NCI-H1417 (cell line): ENCODE data around the gene SLC9B2.
A peak's percentile ranks its signal among the peaks of the same experiment; 100 is the strongest.
"Not testable (repeated sequence)": the region's sequence is repeated elsewhere in the genome, so short reads cannot be mapped to it uniquely, and the experiment has no call there.

Source experiments
- DNase-seq, 3 experiments: peaks; one replicate each; lab custom pipeline; 2025; lab: John Stamatoyannopoulos, UW

SLC9B2 gene

GRCh38 chr4:103019308-103020124 lies 57.0 kb downstream of the SLC9B2 start, which contains the start of gene SLC9B1:
SLC9B1 (minus strand) TSS chr4:103019705; CDS start chr4:102991711, 27,994 bp downstream.
- DNase-seq, result peak; percentile 72 to 95 (median 89)

DNA sequence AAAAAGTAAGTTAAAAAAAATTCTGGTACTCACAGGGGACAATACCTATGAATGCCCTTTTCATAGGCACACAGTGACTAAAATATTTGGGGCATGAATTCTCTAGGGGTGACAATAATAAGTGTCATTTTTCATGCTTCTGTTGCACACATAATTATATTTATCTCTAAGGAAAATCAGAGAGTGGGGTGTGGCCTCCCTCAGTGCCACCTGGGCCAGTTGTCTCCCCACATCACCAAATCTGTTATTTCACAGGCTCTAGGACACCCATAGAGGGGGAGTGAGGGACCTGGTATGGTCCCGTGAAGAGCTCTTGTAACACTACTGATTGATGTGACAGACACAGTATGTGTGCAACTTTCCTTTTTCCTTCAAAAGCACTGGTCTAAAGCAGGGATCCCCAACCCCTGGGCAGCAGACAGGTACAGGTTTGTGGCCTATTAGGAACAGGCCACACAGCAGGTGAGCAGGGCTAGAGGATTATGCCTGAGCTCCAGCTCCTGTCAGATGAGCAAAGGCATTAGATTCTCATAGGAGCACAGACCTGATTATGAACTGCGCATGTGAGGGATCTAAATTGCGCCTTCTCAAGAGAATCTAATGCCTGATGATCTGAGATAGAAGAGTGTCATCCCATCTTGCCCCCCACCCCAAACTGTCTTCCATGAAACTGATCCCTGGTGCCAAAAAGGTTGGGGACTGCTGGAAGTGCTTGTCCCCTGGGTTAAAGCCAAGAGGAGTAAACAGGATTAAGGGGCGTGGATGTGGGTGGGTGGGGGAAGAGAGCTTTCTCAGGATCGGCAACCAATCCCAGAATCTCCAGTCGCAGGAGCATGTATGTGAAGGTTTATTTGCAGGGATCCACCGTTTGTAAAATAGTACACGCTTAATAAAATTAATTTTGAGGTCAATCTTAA lies 57.9 kb downstream of the SLC9B2 start:
- DNase-seq, result peak in 2 of 3 experiments; percentile 61 to 82

GRCh38 chr4:103012551-103012950 lies 64.0 kb downstream of the SLC9B2 start:
- DNase-seq, result no peak

- no peak for DNase-seq
These were observed 64.5 kb downstream of the SLC9B2 start for GRCh38 chr4:103012060-103012459.

DNA sequence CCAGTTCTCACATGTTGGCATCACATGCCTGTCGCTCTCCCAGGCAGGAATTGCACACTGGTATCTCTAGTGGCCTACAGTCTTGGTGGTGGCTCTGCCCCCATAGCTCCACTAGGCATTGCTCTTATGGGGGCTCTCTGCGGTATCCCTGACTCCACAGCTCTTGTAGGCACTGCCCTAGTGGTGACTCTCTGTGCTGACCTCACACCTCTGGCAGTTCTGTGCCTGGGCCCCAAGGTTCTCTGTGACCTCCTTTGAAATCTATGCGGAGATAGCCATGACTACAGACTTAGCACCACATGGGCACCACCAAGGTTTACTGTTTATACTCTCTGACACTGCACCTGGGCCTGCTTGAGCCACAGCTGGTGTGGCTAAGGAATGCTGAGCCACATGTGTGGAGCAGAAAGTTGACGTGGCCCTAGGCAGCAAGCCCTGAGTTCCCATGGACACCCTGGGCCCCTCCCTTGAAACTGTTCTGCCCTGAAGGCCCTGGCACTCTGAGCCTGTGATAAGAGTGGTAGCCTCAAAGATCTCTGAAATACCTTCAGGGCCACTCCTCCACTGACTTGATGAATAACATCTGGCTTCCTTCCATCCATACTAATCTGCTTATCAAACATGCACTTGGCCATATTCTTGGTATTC lies 65.1 kb downstream of the SLC9B2 start:
- DNase-seq, result no peak

- no peak for DNase-seq
These were observed 65.8 kb downstream of the SLC9B2 start for GRCh38 chr4:103010804-103011203.

- peak; percentile 5 to 81 (median 51) for DNase-seq
These were observed 67.5 kb downstream of the SLC9B2 start for GRCh38 chr4:103008875-103009729.

- no peak for DNase-seq
These were observed 74.0 kb downstream of the SLC9B2 start for GRCh38 chr4:103002551-103002950.

DNA sequence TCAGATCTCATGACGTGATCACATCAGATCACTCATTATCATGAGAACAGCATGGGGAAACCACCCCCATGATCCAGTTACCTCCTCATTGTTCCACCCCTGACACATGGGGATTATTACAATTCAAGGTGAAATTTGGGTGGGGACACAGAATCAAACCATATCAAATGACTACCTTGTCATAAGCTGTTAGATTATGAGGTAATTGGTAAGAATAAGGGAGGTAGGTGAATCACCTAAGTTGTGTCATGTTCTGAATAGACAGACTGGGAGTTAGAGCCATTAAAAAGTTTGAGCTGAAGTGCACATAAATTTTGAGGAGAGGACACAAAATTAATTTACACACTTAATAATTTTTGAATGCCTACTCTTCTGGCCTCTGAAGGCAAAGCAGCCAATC lies 81.8 kb downstream of the SLC9B2 start:
- DNase-seq, result no peak

DNA sequence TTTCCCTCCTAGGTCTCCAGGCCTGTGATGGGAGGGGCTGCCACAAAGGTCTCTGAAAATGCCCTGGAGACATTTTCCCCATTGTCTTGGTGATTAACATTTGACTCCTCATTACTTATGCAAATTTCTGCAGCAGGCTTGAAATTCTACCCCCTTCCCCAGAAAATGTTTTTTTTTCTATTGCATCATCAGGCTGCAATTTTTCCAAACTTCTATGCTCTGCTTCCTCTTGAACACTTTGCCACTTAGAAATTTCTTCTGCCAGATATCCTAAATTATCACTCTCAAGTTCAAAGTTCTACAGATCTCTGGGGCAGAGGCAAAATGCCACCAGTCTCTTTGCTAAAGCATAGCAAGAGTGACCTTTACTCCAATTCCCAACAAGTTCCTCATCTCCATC lies 82.6 kb downstream of the SLC9B2 start:
- DNase-seq, result not testable (repeated sequence)

- no peak for DNase-seq
These were observed 88.0 kb downstream of the SLC9B2 start for GRCh38 chr4:102988429-102989020.

- DNase-seq, result no peak
These were observed 95.6 kb downstream of the SLC9B2 start for GRCh38 chr4:102981005-102981404.
